Ecto neural progenitor cell (in vitro differentiated cells): ENCODE results near the gene CCDC12.

Source experiments
- DNase-seq: peaks from one replicate; pipeline ENCODE4 v3.0.0-alpha.2; 2018; ENCODE audit warnings: low spot score

Gene CCDC12

DNA sequence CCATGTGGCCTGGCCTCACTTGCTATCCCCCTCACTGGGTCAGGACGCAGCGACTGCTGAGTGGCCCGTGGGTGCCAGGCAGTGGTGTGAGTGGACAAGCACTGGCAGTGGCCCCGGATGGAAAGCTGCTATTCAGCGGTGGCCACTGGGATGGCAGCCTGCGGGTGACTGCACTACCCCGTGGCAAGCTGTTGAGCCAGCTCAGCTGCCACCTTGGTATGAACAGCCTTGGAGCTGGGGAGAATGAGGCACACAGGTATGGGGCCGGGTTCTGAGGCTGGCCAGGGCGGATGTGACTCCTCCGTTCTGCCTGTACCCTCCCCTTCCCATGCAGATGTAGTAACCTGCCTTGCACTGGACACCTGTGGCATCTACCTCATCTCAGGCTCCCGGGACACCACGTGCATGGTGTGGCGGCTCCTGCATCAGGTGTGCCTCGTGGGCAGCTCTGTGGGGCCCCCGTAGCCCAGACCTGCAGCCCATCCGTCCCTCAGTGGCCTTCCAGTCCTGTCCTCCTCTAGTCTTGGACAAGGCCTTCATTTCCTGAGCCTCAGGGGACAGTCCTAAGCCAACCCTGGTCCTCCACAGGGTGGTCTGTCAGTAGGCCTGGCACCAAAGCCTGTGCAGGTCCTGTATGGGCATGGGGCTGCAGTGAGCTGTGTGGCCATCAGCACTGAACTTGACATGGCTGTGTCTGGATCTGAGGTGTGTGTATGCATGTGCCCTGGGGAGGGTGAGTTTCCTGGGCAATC lies 31.1 kb upstream of the CCDC12 start:
- DNase-seq, result peak; percentile 46

DNA sequence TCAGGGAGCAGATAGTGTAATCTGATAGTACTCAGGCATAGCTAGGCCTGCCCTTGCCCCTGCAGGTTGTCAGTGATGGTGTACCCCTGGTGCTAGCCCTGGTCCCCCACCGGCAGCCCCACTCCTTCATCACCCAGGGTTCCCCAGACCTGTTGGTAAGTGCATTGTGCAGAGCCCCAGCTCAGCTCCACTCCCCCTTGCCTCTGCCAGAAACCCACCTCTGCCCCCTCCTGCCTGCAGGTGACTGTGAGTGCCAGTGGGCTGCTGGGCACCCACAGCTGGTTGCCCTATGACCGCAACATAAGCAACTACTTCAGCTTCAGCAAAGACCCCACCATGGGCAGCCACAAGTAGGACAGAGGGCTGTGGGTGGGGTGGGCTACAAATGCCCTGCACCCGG lies 30.5 kb upstream of the CCDC12 start:
- peak; percentile 41 for DNase-seq

DNA sequence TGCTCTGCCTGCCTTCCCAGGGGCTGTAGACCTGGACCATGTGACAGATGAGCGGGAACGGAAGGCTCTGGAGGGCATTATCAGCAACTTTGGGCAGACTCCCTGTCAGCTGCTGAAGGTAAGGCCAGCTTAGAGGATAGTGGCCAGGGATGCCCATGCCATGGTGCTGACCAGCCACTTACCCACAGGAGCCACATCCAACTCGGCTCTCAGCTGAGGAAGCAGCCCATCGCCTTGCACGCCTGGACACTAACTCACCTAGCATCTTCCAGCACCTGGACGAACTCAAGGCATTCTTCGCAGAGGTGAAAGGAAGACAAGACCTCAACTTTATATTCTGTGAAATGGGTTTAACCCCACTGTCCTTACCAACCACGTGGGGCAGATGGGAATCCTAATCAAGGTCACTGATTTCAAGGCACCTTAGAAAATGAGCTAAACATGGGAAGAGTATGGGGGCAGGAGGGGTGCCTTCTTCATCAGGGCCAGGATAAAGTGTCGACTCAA lies 29.7 kb upstream of the CCDC12 start:
- peak; percentile 38 for DNase-seq

DNA sequence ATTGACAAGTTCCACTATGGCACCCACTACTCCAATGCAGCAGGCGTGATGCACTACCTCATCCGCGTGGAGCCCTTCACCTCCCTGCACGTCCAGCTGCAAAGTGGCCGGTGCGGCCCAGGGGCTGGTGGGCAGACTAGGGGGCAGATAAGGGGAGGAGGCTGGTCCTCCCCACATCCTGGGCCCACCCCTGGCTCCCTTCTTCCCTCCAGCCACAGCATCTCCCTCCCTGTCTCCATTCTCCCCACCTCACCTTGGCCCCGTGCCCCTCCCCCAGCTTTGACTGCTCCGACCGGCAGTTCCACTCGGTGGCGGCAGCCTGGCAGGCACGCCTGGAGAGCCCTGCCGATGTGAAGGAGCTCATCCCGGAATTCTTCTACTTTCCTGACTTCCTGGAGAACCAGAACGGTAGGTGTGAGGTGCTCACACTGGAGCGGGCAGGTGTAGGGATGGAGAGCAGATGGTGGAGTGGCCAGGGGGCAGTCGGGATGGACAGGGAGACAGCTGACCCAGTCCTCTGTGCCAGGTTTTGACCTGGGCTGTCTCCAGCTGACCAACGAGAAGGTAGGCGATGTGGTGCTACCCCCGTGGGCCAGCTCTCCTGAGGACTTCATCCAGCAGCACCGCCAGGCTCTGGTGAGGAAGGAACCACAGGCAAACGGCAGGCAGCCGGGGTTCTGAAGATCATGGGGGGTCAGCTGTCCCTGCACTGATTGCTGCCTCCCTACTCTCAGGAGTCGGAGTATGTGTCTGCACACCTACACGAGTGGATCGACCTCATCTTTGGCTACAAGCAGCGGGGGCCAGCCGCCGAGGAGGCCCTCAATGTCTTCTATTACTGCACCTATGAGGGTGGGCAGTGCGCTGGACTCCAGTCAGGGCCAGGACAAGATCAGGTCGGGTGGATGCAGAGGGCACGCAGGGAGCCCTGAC lies 28.9 kb upstream of the CCDC12 start:
- peak; percentile 34 for DNase-seq

DNA sequence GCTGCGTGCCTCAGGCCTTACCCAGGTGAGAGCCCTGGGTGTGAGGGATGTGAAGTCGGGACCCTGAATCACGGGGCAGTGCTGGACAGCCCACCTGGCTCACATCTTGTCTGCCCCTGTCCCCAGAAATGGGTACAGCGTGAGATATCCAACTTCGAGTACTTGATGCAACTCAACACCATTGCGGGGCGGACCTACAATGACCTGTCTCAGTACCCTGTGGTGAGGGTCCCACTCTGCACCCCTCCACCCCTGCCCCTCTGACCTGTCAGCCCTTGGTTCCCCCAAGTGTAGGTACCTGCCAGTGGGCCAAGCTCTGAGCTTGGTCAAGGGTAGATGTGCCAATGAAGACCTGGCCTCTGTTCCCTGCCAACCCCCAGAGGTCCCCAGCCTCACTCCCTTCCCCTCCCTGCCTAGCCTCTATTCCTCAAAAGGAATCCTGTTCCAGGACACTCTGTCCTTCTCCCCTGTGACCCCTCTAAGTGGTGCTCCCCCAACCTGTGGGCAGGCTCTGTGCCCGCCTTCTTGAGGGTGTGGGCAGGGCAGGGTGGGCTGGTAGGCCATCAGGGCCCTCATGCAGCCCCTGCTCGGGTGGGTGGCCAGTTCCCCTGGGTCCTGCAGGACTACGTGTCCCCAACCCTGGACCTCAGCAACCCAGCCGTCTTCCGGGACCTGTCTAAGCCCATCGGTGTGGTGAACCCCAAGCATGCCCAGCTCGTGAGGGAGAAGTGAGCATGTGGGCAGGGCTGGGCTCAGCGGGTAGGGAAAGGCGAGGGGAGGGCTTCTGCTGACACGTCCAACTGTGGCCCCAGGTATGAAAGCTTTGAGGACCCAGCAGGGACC lies 28.0 kb upstream of the CCDC12 start:
- DNase-seq, result no peak

DNA sequence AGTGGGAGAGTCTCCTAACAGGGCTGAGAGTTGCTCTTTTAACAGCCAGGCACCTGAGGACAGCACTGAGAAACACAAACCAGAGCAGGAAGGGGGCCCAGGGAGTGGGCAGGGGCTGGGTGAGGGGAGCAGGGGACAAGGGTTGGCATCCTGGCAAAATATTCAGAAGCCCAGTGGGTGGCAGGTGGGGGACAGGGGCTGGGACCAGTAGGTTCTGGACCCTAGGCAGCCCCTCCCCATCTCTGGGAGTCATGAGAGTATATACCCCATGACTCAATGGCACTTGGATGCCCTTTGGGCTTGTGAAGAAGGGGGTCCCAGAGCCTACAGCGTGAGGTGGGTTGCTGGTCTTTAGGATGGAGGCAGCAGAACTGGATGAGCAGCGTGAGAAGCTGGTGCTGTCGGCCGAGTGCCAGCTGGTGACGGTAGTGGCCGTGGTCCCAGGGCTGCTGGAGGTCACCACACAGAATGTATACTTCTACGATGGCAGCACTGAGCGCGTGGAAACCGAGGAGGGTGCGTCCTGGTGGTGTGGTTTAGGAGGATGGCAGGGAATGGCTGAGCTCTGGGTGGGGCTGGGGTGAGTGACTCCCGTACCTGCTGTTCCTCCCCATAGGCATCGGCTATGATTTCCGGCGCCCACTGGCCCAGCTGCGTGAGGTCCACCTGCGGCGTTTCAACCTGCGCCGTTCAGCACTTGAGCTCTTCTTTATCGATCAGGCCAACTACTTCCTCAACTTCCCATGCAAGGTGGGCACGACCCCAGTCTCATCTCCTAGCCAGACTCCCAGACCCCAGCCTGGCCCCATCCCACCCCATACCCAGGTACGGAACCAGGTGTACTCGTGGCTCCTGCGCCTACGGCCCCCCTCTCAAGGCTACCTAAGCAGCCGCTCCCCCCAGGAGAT lies 27.2 kb upstream of the CCDC12 start:
- DNase-seq, result no peak

DNA sequence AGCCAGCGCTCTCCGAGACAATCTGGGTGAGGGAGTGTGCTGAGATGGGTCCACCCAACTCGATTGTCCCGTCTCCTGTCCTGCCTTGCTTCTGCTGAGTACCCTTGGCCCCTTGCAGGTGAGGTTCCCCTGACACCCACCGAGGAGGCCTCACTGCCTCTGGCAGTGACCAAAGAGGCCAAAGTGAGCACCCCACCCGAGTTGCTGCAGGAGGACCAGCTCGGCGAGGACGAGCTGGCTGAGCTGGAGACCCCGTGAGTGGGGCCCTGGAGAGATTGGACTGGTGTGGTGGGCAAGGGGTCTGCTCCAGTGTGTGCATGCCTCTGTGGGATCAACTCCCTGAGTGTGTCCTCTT lies 26.5 kb upstream of the CCDC12 start:
- DNase-seq, result no peak

DNA sequence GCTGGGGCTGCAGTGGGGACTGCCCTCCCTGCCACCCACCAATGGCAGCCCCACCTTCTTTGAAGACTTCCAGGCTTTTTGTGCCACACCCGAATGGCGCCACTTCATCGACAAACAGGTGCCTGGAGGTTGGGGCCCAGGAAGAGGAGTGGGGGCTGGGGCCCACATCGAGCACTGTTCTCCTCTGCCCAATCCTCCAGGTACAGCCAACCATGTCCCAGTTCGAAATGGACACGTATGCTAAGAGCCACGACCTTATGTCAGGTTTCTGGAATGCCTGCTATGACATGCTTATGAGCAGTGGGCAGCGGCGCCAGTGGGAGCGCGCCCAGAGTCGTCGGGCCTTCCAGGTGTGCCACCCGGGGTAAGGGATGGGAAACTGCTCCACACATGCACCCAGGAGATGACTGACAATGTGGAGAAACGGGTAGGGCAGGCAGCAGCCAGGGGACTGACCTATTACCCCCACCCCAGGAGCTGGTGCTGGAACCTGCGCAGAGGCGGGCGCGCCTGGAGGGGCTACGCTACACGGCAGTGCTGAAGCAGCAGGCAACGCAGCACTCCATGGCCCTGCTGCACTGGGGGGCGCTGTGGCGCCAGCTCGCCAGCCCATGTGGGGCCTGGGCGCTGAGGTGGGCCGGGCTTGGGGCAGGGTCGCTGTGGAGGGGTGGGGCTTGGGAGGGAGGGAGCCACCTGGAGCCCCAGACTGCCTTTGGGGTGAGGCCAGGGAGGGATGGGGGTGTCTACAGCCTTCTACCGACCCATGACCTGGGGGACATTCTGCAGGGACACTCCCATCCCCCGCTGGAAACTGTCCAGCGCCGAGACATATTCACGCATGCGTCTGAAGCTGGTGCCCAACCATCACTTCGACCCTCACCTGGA lies 25.9 kb upstream of the CCDC12 start:
- DNase-seq, result peak; percentile 69

DNA sequence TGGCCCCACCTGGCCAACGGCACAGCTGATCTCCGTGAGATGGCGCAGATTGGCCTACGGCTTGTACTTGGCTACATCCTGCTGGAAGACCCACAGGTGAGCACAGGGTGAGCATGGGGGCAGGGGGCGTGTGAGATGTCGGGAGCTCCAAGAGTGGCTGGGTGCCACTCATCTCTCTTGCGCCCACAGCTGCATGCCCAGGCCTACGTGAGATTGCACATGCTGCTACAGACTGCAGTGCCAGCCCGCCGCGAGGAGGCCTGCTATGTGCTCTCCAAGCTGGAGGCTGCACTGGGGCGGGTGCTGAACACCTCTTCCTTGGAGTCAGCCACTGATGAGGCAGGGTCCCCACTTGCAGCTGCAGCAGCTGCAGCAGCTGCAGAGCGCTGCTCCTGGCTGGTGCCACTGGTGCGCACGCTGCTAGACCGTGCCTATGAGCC lies 25.2 kb upstream of the CCDC12 start:
- DNase-seq, result no peak

DNA sequence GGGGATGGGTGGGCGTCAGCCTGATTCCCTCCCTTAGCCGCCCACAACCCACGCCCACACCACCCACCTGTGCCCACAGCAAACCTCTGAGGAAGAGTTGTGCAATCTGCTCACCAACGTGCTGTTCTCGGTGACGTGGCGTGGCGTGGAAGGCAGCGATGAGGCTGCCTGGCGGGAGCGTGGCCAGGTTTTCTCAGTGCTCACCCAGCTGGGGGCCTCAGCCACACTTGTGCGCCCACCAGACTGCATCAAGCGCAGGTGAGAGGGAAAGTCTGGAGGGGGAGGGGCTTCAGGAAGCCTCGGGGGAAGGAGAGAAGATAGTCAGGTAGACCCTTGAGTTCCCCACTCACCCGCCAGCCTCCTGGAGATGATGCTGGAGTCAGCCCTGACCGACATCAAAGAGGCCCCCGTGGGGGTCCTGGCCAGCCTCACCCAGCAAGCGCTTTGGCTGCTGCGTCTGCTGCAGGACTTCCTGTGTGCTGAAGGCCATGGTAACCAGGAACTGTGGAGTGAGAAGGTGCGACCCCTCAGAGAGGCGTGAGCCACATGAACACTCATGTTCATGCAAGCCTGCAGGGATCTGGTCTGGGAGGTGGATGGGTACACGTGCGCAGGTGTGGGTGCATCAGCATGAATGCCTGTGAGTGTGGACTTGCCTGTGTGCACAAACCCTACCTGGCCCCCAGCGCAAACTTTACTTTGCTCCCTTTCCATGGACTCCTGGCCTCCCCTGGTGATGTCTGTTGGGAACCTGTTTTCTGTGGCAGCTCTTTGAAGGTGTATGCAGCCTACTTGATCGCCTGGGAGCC lies 24.6 kb upstream of the CCDC12 start:
- no peak for DNase-seq

DNA sequence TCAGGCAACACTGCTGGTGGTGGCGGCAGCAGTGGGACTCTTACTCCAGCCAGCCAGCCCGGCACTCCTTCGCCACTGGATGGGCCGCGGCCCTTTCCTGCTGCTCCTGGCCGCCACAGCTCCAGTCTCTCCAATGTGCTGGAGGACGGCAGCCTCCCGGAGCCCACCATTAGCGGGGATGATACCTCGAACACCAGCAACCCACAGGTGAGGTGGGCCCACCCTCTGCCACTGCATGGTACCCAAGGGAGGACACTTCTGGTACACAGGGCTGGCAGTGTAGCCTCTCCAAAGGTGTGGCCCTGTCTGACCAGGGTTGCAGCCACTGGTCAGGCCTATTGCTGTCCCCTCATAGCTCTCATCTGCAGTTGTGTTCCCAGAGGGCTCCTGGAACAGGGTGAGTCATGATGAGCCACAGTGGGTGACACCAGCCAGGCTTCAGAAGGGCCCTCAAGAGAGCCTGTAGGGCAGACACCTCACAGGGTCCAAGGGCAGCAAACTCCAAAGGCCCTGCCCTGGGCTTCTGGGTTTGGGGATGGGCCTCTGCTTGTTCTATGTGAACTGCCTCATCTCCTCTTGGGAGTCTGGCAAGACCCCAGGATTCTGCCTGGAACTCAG lies 23.8 kb upstream of the CCDC12 start:
- no peak for DNase-seq

DNA sequence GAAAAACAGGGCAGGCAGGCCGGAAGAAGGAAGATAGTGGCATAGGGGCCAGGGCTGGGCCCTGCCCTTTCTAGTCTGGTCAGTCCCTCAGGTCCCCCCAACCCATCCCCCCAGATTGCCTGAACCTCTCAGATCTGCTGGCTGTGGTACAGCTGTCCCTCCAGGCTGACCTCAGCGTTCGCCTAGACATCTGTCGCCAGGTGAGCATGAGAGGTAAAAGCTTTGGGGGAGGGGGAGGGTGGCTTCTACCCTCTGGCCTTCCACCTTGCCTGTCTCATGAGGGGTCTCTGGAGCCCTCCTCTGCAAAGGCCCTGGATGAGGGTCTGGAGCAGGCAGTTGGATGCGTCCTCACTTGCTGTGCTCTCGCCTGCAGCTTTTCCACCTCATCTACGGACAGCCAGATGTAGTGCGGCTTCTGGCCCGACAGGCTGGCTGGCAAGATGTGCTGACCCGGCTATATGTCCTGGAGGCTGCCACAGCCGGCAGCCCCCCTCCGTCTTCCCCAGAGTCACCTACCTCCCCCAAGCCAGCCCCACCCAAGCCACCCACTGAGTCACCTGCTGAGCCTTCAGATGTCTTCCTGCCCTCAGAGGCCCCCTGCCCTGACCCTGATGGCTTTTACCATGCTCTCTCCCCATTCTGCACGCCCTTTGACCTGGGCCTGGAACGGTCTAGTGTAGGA lies 23.1 kb upstream of the CCDC12 start:
- DNase-seq, result no peak

DNA sequence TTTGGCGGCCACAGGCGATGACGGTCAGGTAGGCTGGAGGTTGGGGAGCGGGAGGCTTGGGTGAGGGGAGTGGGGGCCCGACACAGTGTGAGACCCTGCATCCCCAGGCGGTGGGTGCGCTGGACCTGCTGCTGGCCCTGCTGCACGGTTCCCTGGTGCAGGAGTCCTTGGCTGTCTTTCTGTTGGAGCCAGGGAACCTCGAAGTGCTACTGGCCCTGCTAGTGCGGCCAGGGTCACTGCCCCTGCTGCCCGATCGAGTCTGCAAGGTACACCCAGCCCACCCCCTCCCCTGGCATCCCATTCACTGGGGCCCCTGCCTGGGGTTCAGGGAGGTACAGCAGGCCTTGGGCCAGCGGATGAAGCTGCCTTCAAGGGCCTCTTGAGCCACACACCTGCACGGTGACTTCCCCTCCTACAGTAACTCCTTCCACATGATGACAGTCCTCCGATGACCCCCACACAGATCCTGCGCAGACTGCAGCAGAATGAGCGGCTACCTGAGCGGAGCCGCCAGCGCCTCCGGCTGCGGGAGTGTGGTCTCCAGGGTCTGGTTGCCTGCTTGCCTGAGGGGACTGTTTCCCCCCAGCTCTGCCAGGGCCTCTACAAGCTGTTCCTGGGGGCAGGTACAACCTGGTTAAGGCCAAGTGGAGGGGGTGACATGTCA lies 22.4 kb upstream of the CCDC12 start:
- no peak for DNase-seq

DNA sequence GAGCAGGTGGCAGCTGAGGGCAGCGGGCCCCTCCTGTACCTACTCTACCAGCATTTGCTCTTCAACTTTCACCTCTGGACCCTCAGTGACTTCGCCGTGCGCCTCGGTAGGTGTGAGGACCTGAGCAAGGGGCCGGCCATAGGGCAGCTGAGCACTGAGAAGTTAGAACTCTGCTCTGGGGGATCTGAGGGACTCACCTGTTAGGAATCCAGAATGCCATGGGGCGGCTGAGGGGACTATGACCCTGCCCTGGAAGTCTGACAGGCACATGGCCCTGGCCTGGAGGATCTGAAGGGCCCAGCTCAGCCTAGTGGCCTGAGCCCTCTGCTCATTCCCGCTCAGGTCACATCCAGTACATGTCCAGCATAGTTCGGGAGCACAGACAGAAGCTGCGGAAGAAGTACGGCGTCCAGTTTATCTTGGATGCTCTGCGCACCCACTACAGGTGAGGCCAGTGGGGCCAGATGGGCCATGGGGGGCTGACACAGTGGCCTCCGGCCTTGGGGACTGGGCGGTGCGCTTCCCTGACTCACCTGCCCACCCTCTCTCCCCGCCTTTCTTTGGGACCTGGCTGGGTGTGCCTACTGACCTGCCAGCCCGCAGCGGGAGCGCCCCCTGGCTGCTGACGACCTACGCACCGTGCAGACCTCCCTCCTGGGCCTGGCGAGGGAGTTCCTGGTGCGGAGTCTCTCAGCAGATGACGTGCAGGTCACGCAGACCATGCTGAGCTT lies 21.7 kb upstream of the CCDC12 start:
- peak; percentile 85 for DNase-seq

DNA sequence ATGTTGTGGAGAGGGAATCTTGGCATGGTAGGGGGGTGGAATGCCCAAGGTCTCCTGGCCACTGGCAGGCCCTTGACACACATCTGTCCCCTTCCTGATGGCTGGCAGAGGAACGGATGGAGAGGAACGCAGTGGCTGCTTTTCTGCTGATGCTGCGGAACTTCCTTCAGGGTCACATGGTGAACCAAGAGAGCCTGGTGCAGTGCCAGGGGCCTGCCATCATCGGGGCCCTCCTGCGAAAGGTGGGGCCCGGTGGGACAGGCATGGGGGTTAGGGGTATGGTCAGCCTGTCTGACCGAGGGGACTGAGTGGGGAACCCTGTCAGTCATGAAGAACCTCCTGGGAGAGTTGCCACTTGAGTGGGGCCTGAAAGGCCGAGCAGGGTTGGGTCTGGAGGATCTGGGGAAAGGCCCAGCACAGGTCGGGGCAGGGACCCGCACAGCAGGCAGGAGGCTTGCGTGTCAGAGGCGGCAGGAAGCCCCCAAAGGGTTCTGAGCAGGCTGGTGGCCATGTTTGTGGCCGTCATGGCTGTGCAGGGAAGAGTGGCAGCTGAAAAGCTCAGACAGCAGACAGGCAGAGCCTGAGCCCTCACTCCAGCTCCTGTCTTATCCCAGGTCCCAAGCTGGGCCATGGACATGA lies 21.0 kb upstream of the CCDC12 start:
- DNase-seq, result no peak

DNA sequence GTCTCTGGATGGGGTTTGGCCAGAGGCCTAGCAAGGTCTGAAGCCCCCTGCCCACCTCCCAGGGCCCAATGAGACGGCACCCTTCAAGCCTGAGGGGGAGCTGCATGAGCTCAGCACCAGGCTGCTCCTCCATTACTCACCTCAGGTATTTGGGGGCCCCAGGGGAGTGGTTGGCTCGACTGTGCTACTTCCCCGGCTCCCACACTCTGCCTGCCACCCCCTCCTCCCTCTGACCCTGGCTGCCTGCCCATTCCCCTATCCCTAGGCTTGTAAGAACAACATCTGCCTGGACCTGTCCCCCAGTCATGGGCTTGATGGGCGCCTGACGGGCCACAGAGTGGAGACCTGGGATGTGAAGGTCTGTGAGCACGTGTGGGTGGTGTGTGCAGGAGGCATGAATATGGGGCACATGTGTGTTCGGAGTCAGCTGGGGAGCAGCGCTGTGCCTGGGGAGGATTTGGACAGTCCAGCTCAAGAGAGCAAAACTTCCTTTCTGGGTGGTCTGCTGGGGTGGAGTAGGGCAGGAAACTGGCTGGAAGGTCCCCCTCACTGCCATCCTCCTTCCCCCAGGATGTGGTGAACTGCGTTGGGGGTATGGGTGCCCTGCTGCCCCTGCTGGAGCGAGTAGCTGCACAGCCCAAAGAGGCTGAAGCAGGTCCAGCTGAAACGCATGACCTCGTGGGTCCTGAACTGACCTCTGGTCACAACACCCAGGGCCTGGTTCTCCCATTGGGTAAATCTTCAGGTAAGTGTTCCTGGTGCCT lies 20.3 kb upstream of the CCDC12 start:
- DNase-seq, result no peak
